Mucosa of gallbladder (tissue), 1 donor: ENCODE results near the gene OR4D10. TPM values are rescaled to one million over a fixed set of nuclear protein-coding genes. Genes with fewer than 3 reads are reported as not detected.
A peak's percentile ranks its signal among the peaks of the same experiment; 100 is the strongest.
"Not testable (repeated sequence)": the region's sequence is repeated elsewhere in the genome, so short reads cannot be mapped to it uniquely, and the experiment has no call there.

Source experiments
- DNase-seq: peaks from one replicate; pipeline ENCODE4 v3.0.0-alpha.2; 2020; ENCODE audit warnings: low spot score
- total RNA-seq: library from RNA; stranded (reverse); gene quantifications from one replicate; pipeline ENCODE4 v1.2.1, GENCODE V29; 2021
- donor health status: DM: no; HTN: no; CAD: no.

The OR4D10 gene
- not detected for total RNA-seq

- no peak for DNase-seq
These were observed at the start of gene OR4D10 for GRCh38 chr11:59473015-59473414. TSS of gene OR4D10 (plus strand) at chr11:59473315. CDS start at chr11:59477430, 4,115 bp downstream.

- DNase-seq, result no peak
These were observed 49.3 kb upstream of the OR4D10 start for GRCh38 chr11:59423835-59424234.

- DNase-seq, result no peak
These were observed 48.0 kb upstream of the OR4D10 start for GRCh38 chr11:59425131-59425530.

GRCh38 chr11:59426361-59427067 is 46.6 kb upstream of the OR4D10 start, which contains the start of gene OR5A2:
TSS of gene OR5A2 (minus strand) at chr11:59426413. CDS start at chr11:59422953, 3,460 bp downstream.
- no peak for DNase-seq

GRCh38 chr11:59427068-59427382 is 46.1 kb upstream of the OR4D10 start:
- no peak for DNase-seq

GRCh38 chr11:59429924-59430516 is 43.1 kb upstream of the OR4D10 start:
- peak; percentile 51 for DNase-seq

GRCh38 chr11:59436169-59436568 is 36.9 kb upstream of the OR4D10 start, which contains the start of gene OR5A1:
TSS of gene OR5A1 (plus strand) at chr11:59436469. CDS start at chr11:59443169, 6,700 bp downstream.
- DNase-seq, result no peak

- DNase-seq, result no peak
These were observed 35.3 kb upstream of the OR4D10 start for GRCh38 chr11:59437770-59438169.

- DNase-seq, result not testable (repeated sequence)
These were observed 27.5 kb upstream of the OR4D10 start for GRCh38 chr11:59445624-59446023.

- DNase-seq, result no peak
These were observed 24.6 kb upstream of the OR4D10 start for GRCh38 chr11:59448484-59448883.

- DNase-seq, result no peak
These were observed 16.5 kb upstream of the OR4D10 start, which contains the start of gene OR4D6 for GRCh38 chr11:59456661-59457060. TSS of gene OR4D6 (plus strand) at chr11:59456961. CDS start at chr11:59456961, 0 bp downstream.

GRCh38 chr11:59459916-59460315 is 13.2 kb upstream of the OR4D10 start:
- no peak for DNase-seq

- DNase-seq, result no peak
These were observed 9.9 kb upstream of the OR4D10 start for GRCh38 chr11:59463190-59463641.

- no peak for DNase-seq
These were observed 2.1 kb downstream of the OR4D10 start for GRCh38 chr11:59475176-59475575.

- DNase-seq, result no peak
These were observed 6.8 kb downstream of the OR4D10 start for GRCh38 chr11:59479906-59480305.

GRCh38 chr11:59480359-59480758 is 7.2 kb downstream of the OR4D10 start:
- no peak for DNase-seq

- DNase-seq, result no peak
These were observed 28.8 kb downstream of the OR4D10 start for GRCh38 chr11:59501931-59502330.

GRCh38 chr11:59503276-59503675 is 30.2 kb downstream of the OR4D10 start, which contains the start of gene OR4D11:
TSS of gene OR4D11 (plus strand) at chr11:59503576. CDS start at chr11:59503576, 0 bp downstream.
- no peak for DNase-seq

GRCh38 chr11:59510941-59511589 is 38.0 kb downstream of the OR4D10 start, which contains the start of gene OR4D9:
TSS of gene OR4D9 (plus strand) at chr11:59511539. CDS start at chr11:59514913, 3,374 bp downstream.
- DNase-seq, result no peak

GRCh38 chr11:59511675-59512074 is 38.6 kb downstream of the OR4D10 start:
- no peak for DNase-seq

GRCh38 chr11:59520139-59520538 is 47.0 kb downstream of the OR4D10 start:
- not testable (repeated sequence) for DNase-seq

GRCh38 chr11:59520741-59521140 is 47.6 kb downstream of the OR4D10 start:
- no peak for DNase-seq
